ENCODE results near the gene PCGF3.

PCGF3 gene

DNA sequence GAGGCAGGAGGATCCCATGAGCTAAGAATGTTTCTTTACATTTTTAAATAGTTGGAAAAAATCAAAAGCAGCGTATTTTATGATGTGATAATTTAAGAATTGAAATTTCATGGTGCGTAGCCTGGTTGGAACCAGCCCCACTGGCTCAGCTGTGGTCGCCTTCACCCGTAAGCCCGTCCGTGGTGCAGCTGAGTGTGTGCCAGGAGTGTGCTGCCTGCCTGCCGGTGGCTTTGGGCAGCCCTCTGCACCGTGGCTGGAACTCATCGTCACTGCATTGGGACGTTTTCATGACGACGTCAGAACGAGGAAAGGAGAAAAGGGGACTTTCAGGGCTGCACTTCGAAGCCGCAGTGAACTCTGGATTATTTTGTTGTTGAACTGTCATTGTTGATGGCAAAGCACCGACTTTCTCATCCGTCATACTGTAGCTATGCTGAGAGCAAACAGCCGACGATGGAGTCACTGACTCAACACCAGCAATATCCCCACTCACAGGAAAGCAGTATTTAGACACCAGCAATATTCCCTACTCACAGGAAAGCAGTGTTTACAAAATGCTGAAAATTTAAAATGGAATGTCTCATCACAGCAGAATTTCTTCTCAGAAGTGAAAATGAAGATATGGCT is 35.1 kb downstream of the PCGF3 start:
- H2AFZ ChIP-seq (ENCODE audit: low read depth, low read length) = no peak overlapping the region
- no peak overlapping the region for H2BK12ac ChIP-seq (ENCODE audit: low read length in 2 of 2)
- H3K18ac ChIP-seq (ENCODE audit: low read depth in 1 of 2, low read length in 2 of 2) = no peak overlapping the region
- H3K36me3 ChIP-seq (ENCODE audit: control insufficient read depth in 1 of 2, insufficient read depth in 2 of 2, low read depth in 1 of 2, low read length in 2 of 2) = peaks cover 50 to 67% of the 10 kb centered on the region in 2 experiments
- no peak overlapping the region for H2BK5ac ChIP-seq (ENCODE audit: low read depth, low read length, poor library complexity, severe bottlenecking)
- H3K4me2 ChIP-seq (ENCODE audit: low read length, poor library complexity, severe bottlenecking) = no peak overlapping the region
- H4K8ac ChIP-seq (ENCODE audit: low read length) = no peak overlapping the region
- no peak overlapping the region for H3K4me3 ChIP-seq (ENCODE audit: insufficient read depth in 1 of 2, low read depth in 1 of 2, low read length in 2 of 2)
- H3K27ac ChIP-seq (ENCODE audit: low read length, poor library complexity, severe bottlenecking) = no peak overlapping the region
- H2BK15ac ChIP-seq (ENCODE audit: low read depth, poor library complexity, severe bottlenecking) = no peak overlapping the region
- no peak overlapping the region for H2BK120ac ChIP-seq (ENCODE audit: low read depth, low read length)
- H3K23ac ChIP-seq (ENCODE audit: low read length in 2 of 2) = peak overlapping the region in 1 of 2 experiments; percentile 9
- H3K14ac ChIP-seq (ENCODE audit: low read length in 2 of 2) = no peak overlapping the region
- no peak overlapping the region for H3K9ac ChIP-seq (ENCODE audit: low read length)
- H3K4me1 ChIP-seq (ENCODE audit: control insufficient read depth, insufficient read depth, low read depth, low read length) = peaks cover 13% of the 10 kb centered on the region
- no peak overlapping the region for H4K91ac ChIP-seq (ENCODE audit: low read length)
- no peaks in the 10 kb centered on the region for H3K9me3 ChIP-seq (ENCODE audit: control insufficient read depth, low read length)
- no peak overlapping the region for H2AK5ac ChIP-seq (ENCODE audit: low read length, severe bottlenecking)
- H3K27me3 ChIP-seq (ENCODE audit: control insufficient read depth in 1 of 2, insufficient read depth in 1 of 2, low read length in 2 of 2) = no peaks in the 10 kb centered on the region
- H3K79me1 ChIP-seq (replicated peaks; ENCODE audit: low read length, poor library complexity, severe bottlenecking) = peaks cover 23% of the 10 kb centered on the region
- peak; percentile 90 for DNase-seq
- 76% methylated on average over 19 of the region's 19 CpGs for WGBS
- H3K4ac ChIP-seq (ENCODE audit: low read depth in 1 of 2, low read length in 2 of 2) = no peak overlapping the region

GRCh38 chr4:742096-742741 is 36.6 kb downstream of the PCGF3 start:
- no peak overlapping the region for H3K27ac ChIP-seq (ENCODE audit: low read length, poor library complexity, severe bottlenecking)
- H3K4me3 ChIP-seq (ENCODE audit: insufficient read depth in 1 of 2, low read depth in 1 of 2, low read length in 2 of 2) = no peak overlapping the region
- H3K79me1 ChIP-seq (replicated peaks; ENCODE audit: low read length, poor library complexity, severe bottlenecking) = peaks cover 19% of the 10 kb centered on the region
- no peak overlapping the region for H3K4ac ChIP-seq (ENCODE audit: low read depth in 1 of 2, low read length in 2 of 2)
- peaks cover 42 to 57% of the 10 kb centered on the region in 2 experiments for H3K36me3 ChIP-seq (ENCODE audit: control insufficient read depth in 1 of 2, insufficient read depth in 2 of 2, low read depth in 1 of 2, low read length in 2 of 2)
- peaks cover 13% of the 10 kb centered on the region for H3K4me1 ChIP-seq (ENCODE audit: control insufficient read depth, insufficient read depth, low read depth, low read length)
- no peak overlapping the region for H2AFZ ChIP-seq (ENCODE audit: low read depth, low read length)
- no peaks in the 10 kb centered on the region for H3K27me3 ChIP-seq (ENCODE audit: control insufficient read depth in 1 of 2, insufficient read depth in 1 of 2, low read length in 2 of 2)
- no peak overlapping the region for H2BK5ac ChIP-seq (ENCODE audit: low read depth, low read length, poor library complexity, severe bottlenecking)
- no peak overlapping the region for H2BK12ac ChIP-seq (ENCODE audit: low read length in 2 of 2)
- H2BK15ac ChIP-seq (ENCODE audit: low read depth, poor library complexity, severe bottlenecking) = no peak overlapping the region
- H2BK120ac ChIP-seq (ENCODE audit: low read depth, low read length) = no peak overlapping the region
- H3K9ac ChIP-seq (ENCODE audit: low read length) = no peak overlapping the region
- no peak overlapping the region for H3K4me2 ChIP-seq (ENCODE audit: low read length, poor library complexity, severe bottlenecking)
- no peak overlapping the region for H3K18ac ChIP-seq (ENCODE audit: low read depth in 1 of 2, low read length in 2 of 2)
- H2AK5ac ChIP-seq (ENCODE audit: low read length, severe bottlenecking) = no peak overlapping the region
- WGBS = 92% methylated on average over 19 of the region's 21 CpGs
- H4K8ac ChIP-seq (ENCODE audit: low read length) = no peak overlapping the region
- DNase-seq = no peak
- H4K91ac ChIP-seq (ENCODE audit: low read length) = no peak overlapping the region
- no peaks in the 10 kb centered on the region for H3K9me3 ChIP-seq (ENCODE audit: control insufficient read depth, low read length)
- H3K23ac ChIP-seq (ENCODE audit: low read length in 2 of 2) = no peak overlapping the region
- no peak overlapping the region for H3K14ac ChIP-seq (ENCODE audit: low read length in 2 of 2)

- no peak overlapping the region for H2AK5ac ChIP-seq (ENCODE audit: low read length, severe bottlenecking)
- no peak overlapping the region for H3K4me3 ChIP-seq (ENCODE audit: insufficient read depth in 1 of 2, low read depth in 1 of 2, low read length in 2 of 2)
- no peak overlapping the region for H3K23ac ChIP-seq (ENCODE audit: low read length in 2 of 2)
- no peak overlapping the region for H4K8ac ChIP-seq (ENCODE audit: low read length)
- no peaks in the 10 kb centered on the region for H3K9me3 ChIP-seq (ENCODE audit: control insufficient read depth, low read length)
- H2BK15ac ChIP-seq (ENCODE audit: low read depth, poor library complexity, severe bottlenecking) = no peak overlapping the region
- peak overlapping the region in 1 of 2 experiments; percentile 4 for H3K18ac ChIP-seq (ENCODE audit: low read depth in 1 of 2, low read length in 2 of 2)
- H3K4me2 ChIP-seq (ENCODE audit: low read length, poor library complexity, severe bottlenecking) = no peak overlapping the region
- no peak overlapping the region for H2BK5ac ChIP-seq (ENCODE audit: low read depth, low read length, poor library complexity, severe bottlenecking)
- H3K27ac ChIP-seq (ENCODE audit: low read length, poor library complexity, severe bottlenecking) = no peak overlapping the region
- no peak overlapping the region for H4K91ac ChIP-seq (ENCODE audit: low read length)
- WGBS = 70% methylated on average over 23 of the region's 26 CpGs
- no peak overlapping the region for H2BK120ac ChIP-seq (ENCODE audit: low read depth, low read length)
- H3K4me1 ChIP-seq (ENCODE audit: control insufficient read depth, insufficient read depth, low read depth, low read length) = peaks cover 13% of the 10 kb centered on the region
- H3K9ac ChIP-seq (ENCODE audit: low read length) = no peak overlapping the region
- H2BK12ac ChIP-seq (ENCODE audit: low read length in 2 of 2) = no peak overlapping the region
- H2AFZ ChIP-seq (ENCODE audit: low read depth, low read length) = no peak overlapping the region
- H3K4ac ChIP-seq (ENCODE audit: low read depth in 1 of 2, low read length in 2 of 2) = no peak overlapping the region
- no peak overlapping the region for H3K14ac ChIP-seq (ENCODE audit: low read length in 2 of 2)
- peak; percentile 65 for DNase-seq
- H3K79me1 ChIP-seq (replicated peaks; ENCODE audit: low read length, poor library complexity, severe bottlenecking) = peaks cover 17% of the 10 kb centered on the region
- peaks cover 38 to 55% of the 10 kb centered on the region in 2 experiments for H3K36me3 ChIP-seq (ENCODE audit: control insufficient read depth in 1 of 2, insufficient read depth in 2 of 2, low read depth in 1 of 2, low read length in 2 of 2)
- no peaks in the 10 kb centered on the region for H3K27me3 ChIP-seq (ENCODE audit: control insufficient read depth in 1 of 2, insufficient read depth in 1 of 2, low read length in 2 of 2)
Measured at GRCh38 chr4:742742-743311, 37.2 kb downstream of the PCGF3 start.

DNA sequence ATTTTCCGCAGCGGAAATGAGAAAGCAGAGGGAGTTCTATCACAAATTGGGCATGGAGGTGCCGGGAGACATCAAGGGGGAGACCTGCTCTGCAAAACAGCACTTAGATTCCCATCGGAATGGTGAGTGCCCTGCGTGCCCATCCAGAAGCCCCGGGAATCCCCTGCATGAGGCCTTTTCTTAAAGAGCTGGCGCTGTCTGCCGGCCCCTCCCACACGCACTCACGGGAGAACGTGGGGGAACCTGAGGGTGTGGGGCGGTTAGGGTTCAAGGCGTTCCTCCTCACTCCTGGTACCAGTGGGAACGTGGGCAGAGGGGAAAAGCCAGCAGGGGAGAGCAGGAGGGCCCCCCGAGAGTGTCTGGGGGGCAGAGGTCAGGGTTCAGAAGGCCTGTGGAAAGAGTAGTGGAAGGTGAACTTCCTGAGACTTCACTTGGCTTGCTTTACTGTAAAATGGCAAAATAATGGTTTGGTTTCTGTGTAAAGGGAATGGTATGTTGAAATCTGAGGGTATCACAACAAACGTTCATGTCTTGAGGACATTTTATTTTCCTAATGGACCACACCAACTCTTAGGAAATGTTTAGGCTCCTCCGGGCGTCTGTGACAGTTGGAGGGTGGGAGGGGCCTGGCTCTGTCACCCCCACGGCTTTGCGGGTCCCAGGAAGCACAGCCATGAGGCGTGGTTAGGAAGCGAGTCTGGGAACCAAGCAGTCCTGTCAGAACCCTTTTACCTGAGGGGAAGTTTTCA is 38.0 kb downstream of the PCGF3 start:
- Histone ChIP-seq H3K79me1 (replicated peaks; ENCODE audit: low read length, poor library complexity, severe bottlenecking) (peaks cover 21% of the 10 kb centered on the region), H3K36me3 (ENCODE audit: control insufficient read depth in 1 of 2, insufficient read depth in 2 of 2, low read depth in 1 of 2, low read length in 2 of 2) (peaks cover 42 to 59% of the 10 kb centered on the region in 2 experiments), H4K91ac (ENCODE audit: low read length) (no peak overlapping the region), H3K9ac (ENCODE audit: low read length) (no peak overlapping the region), H3K9me3 (ENCODE audit: control insufficient read depth, low read length) (no peaks in the 10 kb centered on the region), H3K4ac (ENCODE audit: low read depth in 1 of 2, low read length in 2 of 2) (no peak overlapping the region), H4K8ac (ENCODE audit: low read length) (no peak overlapping the region), H2BK120ac (ENCODE audit: low read depth, low read length) (no peak overlapping the region), H3K14ac (ENCODE audit: low read length in 2 of 2) (no peak overlapping the region), H3K27me3 (ENCODE audit: control insufficient read depth in 1 of 2, insufficient read depth in 1 of 2, low read length in 2 of 2) (no peaks in the 10 kb centered on the region), H2BK5ac (ENCODE audit: low read depth, low read length, poor library complexity, severe bottlenecking) (no peak overlapping the region), H3K4me3 (ENCODE audit: insufficient read depth in 1 of 2, low read depth in 1 of 2, low read length in 2 of 2) (no peak overlapping the region), H3K27ac (ENCODE audit: low read length, poor library complexity, severe bottlenecking) (no peak overlapping the region), H3K4me1 (ENCODE audit: control insufficient read depth, insufficient read depth, low read depth, low read length) (peaks cover 13% of the 10 kb centered on the region), H3K23ac (ENCODE audit: low read length in 2 of 2) (no peak overlapping the region), H2AFZ (ENCODE audit: low read depth, low read length) (no peak overlapping the region), H3K18ac (ENCODE audit: low read depth in 1 of 2, low read length in 2 of 2) (no peak overlapping the region), H2BK15ac (ENCODE audit: low read depth, poor library complexity, severe bottlenecking) (no peak overlapping the region), H2BK12ac (ENCODE audit: low read length in 2 of 2) (no peak overlapping the region), H2AK5ac (ENCODE audit: low read length, severe bottlenecking) (no peak overlapping the region), H3K4me2 (ENCODE audit: low read length, poor library complexity, severe bottlenecking) (no peak overlapping the region)
- DNase-seq = no peak
- WGBS = 93% methylated on average over 20 of the region's 22 CpGs

Measured in mesenchymal stem cell (in vitro differentiated cells and primary cell).